Stimulated activated CD8-positive, alpha-beta memory T cell treated with anti-CD3 and anti-CD28 coated beads, Interleukin-12 subunit alpha, Interleukin-12 subunit beta, amount 100 ng/mL, for 24 hours (primary cell): ENCODE data around the gene NCKAP1.
"Not testable (repeated sequence)": the region's sequence is repeated elsewhere in the genome, so short reads cannot be mapped to it uniquely, and the experiment has no call there.

Experiments used
- DNase-seq: peaks from one replicate; pipeline ENCODE4 v3.0.0-alpha.2; 2020; ENCODE audit errors: extremely low read depth

Gene NCKAP1

GRCh38 chr2:183037553-183038340, 510 bp downstream of the NCKAP1 start:
- no peak for DNase-seq

DNA sequence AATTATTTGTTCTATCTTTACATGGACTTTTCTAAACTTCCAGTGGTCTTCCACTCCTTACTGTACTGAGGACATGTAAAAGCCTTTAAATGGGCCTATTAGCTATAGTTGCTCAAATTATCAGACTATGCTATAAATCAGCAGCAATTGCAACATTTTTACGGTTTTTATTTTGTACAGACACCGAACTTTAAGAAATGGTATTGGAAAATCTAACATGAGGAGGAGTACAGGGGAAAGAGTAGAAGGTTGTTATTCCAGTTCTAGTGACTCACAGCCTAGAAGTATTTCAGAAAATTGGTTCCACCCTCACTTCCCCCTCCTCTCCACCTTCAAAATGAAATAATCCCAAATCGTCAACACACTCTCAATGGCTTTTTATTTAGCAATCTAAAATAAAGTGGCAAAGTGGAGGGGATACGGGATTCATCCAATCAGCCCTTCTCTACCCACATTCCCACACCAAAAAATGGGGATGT, 1.1 kb downstream of the NCKAP1 start:
- DNase-seq: no peak

- no peak for DNase-seq
Measured at GRCh38 chr2:183035954-183036669, 2.1 kb downstream of the NCKAP1 start.

GRCh38 chr2:183035298-183035953, 2.8 kb downstream of the NCKAP1 start:
- no peak for DNase-seq

DNA sequence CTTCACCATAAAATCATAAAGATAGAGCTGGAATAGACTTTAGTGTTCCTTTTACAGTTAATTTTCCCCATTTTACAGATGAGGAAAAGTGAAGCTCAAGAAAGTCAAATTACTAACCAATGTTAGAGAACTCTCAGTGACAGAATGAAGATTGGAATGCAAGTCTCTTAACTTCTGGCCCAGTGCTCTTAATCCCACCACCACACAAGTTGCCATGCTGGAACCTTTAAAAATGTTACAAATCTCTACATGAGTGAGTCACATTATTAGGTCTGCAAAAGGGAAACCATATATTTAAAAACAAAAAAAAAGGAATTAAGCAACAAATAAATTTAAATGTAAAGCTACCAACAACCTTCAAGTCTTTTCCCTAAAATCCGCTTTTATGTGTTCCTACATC, 3.5 kb downstream of the NCKAP1 start:
- no peak for DNase-seq

DNA sequence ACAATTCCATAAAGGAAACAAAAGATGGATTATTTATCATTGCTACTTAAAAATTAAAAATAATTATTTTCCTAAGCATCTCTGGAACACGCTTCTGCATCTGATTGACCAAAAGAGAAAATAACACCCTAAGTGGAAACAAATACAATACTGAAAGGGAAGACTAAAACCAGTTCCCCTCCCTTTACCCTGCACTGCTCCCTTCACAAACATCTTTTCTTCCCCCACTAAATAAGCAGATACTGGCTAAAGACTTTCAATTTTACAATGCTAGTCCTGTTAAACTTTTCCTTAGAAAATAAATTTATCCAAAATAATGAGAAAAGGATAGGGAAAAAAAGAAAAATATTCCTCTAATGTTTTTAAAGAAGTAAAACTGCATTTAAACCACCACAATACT, 4.3 kb downstream of the NCKAP1 start:
- DNase-seq: no peak

GRCh38 chr2:183031911-183032794, 6.1 kb downstream of the NCKAP1 start:
- no peak for DNase-seq

GRCh38 chr2:183029219-183029618, 9.0 kb downstream of the NCKAP1 start:
- DNase-seq: no peak

- DNase-seq: no peak
Measured at GRCh38 chr2:183028108-183028507, 10.1 kb downstream of the NCKAP1 start.

DNA sequence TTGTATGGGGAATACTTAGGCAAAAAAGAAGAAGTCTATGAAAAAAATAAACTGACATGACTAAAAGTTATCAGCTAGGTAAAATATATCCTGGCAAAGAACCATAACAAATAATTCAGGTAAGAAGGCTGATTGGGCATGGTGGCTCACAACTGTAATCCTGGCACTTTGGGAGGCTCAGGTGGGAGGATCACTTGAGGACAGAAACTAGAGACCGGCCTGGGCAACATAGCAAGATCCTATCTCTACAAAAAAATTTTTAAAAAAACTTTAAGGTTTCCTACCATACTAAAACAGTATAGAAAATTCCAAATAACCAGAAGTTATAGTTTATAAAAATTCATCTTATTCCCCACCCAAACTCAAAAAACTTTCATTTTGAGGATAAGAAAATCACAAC, 10.8 kb downstream of the NCKAP1 start:
- DNase-seq: no peak

GRCh38 chr2:183026424-183026823, 11.8 kb downstream of the NCKAP1 start:
- DNase-seq: no peak

DNA sequence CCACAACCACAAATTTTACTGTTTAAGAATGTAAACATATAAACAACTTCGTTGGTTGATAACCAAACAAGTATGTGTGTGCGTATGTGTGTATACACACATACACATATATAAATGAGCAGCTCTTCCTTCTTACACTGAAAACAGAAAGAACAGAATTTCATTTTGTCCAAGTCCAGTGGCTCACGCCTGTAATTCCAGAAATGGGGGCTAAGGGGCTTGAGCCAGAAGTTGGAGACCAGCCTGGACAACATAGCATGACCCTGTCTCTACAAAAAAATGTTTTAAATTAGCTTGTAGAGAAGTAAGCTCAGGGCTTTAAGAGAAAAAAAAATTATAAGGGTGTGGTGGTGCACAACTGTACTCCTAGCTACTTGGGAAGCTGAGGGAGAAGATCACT, 12.3 kb downstream of the NCKAP1 start:
- no peak for DNase-seq

DNA sequence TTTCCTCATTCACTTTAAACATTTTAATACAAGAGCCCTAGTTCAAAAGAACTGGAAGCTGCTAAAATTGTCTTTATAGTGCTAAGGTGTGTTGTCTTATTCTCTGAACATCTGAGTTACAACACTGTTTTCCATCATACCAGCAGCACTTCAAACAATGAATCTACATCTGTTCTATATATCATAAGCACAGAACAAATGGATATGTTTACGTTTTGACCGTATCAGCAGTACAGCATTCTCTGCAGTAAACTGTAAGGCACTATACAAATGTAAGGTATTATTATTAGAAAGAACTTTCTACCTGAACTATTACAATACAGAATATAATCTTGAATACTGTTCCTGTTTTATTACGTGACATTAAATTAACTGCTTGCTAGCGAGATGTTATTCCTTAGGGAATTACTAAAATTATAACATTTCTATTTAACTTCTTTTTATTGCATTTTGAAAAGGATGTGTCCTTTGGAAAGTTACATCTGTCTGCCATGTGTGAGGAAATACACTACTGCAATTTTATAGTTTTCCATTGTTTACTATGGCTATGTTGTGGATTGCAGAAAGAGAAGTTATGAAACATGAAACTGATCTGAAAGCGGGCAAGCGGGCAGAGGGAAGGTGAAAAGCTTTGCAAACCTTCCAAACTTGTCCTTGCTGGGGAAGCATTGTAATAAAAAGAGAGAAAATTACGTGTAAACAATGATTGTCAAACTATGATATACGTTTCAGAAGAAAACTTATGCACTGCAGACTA, 13.7 kb downstream of the NCKAP1 start:
- DNase-seq: no peak

- DNase-seq: no peak
Measured at GRCh38 chr2:183022711-183023110, 15.5 kb downstream of the NCKAP1 start.

GRCh38 chr2:183021613-183022012, 16.6 kb downstream of the NCKAP1 start:
- no peak for DNase-seq

DNA sequence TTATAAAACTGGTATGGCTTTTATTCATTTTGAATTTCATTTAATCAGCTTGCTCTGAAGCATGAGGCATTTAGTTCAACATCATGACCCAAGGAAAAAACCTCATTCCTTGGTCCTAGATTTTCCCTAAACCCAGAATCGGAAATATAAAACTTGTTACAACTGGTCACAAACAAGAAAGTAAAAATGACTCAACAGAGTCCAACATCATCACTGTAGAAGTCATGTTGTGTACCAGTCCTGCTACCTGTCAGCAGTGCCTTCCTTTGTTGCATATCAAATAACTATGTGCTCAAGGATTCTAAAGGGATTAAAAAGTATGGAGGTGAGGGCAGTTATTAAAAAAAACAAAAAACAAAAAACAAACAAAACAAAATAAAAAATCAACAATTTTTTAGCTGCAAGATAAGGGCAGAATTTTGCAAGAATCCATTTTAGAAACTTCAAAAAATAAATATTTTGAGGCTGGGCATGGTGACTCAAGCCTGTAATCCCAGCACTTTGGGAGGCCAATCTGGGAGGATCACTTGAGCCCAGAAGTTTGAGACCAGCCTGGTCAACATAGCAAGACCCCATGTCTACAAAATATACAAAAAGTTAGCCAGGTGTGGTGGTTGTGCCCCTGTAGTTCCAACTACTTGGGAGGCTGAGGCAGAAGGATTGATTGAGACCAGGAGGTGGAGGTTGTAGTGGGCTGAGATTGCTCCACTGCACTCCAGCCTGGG, 18.4 kb downstream of the NCKAP1 start:
- DNase-seq: no peak

DNA sequence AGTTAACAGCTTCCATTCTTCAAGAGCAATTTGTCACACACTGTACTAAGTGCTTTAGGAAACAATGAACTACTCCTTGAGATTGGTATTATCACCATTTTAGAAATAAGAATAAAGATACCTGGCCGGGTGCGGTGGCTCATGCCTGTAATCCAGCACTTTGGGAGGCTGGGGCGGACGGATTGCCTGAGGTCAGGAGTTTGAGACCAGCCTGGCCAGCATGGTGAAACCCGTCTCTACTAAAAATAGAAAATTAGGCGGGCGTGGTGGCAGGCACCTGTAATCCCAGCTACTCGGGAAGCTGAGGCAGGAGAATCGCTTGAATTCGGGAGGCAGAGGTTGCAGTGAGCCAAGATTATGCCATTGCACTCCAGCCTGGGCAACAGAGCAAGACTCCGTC, 20.4 kb downstream of the NCKAP1 start:
- not testable (repeated sequence) for DNase-seq

DNA sequence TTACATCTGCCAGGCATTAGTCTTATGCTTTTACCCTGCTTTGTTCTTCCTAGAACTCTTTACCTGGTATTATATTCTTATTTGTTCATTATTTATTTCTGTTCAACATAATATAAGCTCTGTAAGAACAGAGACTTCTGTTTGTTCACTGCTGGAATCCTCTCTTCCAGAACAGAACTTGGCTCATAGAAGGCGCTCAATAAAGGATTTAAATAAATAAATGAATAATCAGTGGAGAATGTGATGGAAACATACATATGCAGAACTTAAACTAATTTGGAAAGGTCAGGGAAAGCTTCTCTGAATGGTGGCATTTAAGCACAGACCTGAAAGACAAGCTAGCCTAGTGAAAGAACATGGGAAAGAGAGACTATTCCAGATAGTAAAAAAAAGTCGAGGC, 24.3 kb downstream of the NCKAP1 start:
- no peak for DNase-seq

DNA sequence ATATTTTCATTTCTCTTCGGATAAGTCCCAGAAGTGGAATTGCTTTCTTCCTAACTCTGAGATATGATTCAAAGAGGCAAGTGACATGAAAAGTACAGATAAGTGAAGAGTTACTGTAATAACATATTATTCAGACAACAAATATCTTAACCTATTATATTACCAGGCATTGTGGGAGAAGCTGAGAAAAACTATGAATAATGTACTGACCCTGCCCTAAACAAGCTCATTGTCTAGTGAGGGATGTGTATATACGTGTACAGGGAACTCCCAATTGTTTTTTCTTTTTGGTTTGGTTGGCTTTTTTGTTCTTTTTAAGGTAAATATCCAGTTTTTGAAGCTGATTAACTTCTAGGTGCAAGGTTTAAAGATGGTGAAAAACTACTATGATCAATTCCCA, 26.5 kb downstream of the NCKAP1 start:
- no peak for DNase-seq

- DNase-seq: no peak
Measured at GRCh38 chr2:183010112-183010511, 28.1 kb downstream of the NCKAP1 start.
